GM12878 (cell line): ENCODE data around the gene FOXP1. TPM values are rescaled to one million over a fixed set of nuclear protein-coding genes. Genes with fewer than 3 reads are reported as not detected.

Source experiments
- ATAC-seq: fragments of 200-7000 bp; cut with Tn5 transposase; 3 replicates; pipeline ENCODE4 v1.9.1; 2020; ENCODE audit warnings: mild to moderate bottlenecking, moderate library complexity
- BruUV-seq: library from RNA; stranded (reverse); fragments of 400-500 nt; replicated peaks from 2 replicates; lab custom pipeline; 2021; lab: Mats Ljungman, UMichigan
- CTCF ChIA-PET: fragments of 300-600 bp; sonication (Branson Sonifier 250); formaldehyde crosslinking; extraction: SDS; loops from one replicate; lab custom pipeline; 2021; ENCODE audit warnings: inconsistent platforms; lab: Yijun Ruan, JAX
- POLR2A ChIA-PET: fragments of 350-600 bp; formaldehyde crosslinking; extraction: SDS; loops from one replicate; lab custom pipeline; 2021; ENCODE audit warnings: inconsistent platforms; lab: Charles Lee
- RAD21 ChIA-PET: fragments of 300-600 bp; sonication (Branson Sonifier 250); formaldehyde crosslinking; loops from one replicate; lab custom pipeline; 2023; ENCODE audit warnings: antibody characterized with exemption; ENCODE audit not compliant: unreplicated experiment; lab: Charles Lee
- SMC1A ChIA-PET: fragments of 300-600 bp; sonication (Branson Sonifier 250); formaldehyde crosslinking; loops from one replicate; lab custom pipeline; 2023; ENCODE audit not compliant: unreplicated experiment, uncharacterized antibody; lab: Charles Lee
- DNase-seq: peaks from one replicate; pipeline ENCODE4 v3.0.0-alpha.2; 2011; ENCODE audit warnings: low read depth, low spot score
- FAIRE-seq: peaks from 3 replicates; lab custom pipeline; 2011; peaks lifted over from hg19 to GRCh38; lab: Jason Lieb, UNC
- H2AFZ ChIP-seq: 2 replicates; pipeline ENCODE4 v1.6.0; 2011; ENCODE audit warnings: low read depth, low read length, control low read depth; ENCODE audit not compliant: control insufficient read depth
- H3K27ac ChIP-seq: 2 replicates; pipeline ENCODE4 v1.5.1; 2011; ENCODE audit warnings: control low read depth; ENCODE audit not compliant: control insufficient read depth, insufficient read depth
- H3K27me3 ChIP-seq, 2 experiments: replicated peaks in 1 of 2; 2 replicates each; pipeline versions ENCODE4 v1.6.0 to v1.6.1; 2011; ENCODE audit warnings: low read length in 1 of 2; ENCODE audit not compliant: control insufficient read depth in 2 of 2, insufficient read depth in 2 of 2
- H3K36me3 ChIP-seq, 2 experiments: 2 replicates each; pipeline ENCODE4 v1.5.1; 2011; ENCODE audit warnings: low read length in 1 of 2; ENCODE audit not compliant: control insufficient read depth in 2 of 2, insufficient read depth in 2 of 2
- H3K4me1 ChIP-seq: 2 replicates; pipeline ENCODE4 v1.6.1; 2011; ENCODE audit warnings: mild to moderate bottlenecking, low read length, moderate library complexity, mixed read lengths; ENCODE audit not compliant: control insufficient read depth, insufficient read depth
- H3K4me2 ChIP-seq: 2 replicates; pipeline ENCODE4 v1.6.0; 2011; ENCODE audit warnings: control low read depth; ENCODE audit not compliant: control insufficient read depth, insufficient read depth
- H3K4me3 ChIP-seq: fragments of 200-600 bp; sonication (generic); 2 replicates; pipeline ENCODE4 v1.5.1; 2016
- H3K79me2 ChIP-seq: 2 replicates; pipeline ENCODE4 v1.6.0; 2011; ENCODE audit warnings: low read length; ENCODE audit not compliant: control insufficient read depth, insufficient read depth
- H3K9ac ChIP-seq: 2 replicates; pipeline ENCODE4 v1.8.0; 2011; ENCODE audit warnings: low read length, control low read depth, mixed read lengths; ENCODE audit not compliant: control insufficient read depth, insufficient read depth
- H3K9me3 ChIP-seq: replicated peaks from 3 replicates; pipeline ENCODE4 v1.5.1; 2011; ENCODE audit warnings: mild to moderate bottlenecking, low read length; ENCODE audit not compliant: control insufficient read depth, insufficient read depth
- H4K20me1 ChIP-seq: 2 replicates; pipeline ENCODE4 v1.6.0; 2011; ENCODE audit not compliant: control insufficient read depth, insufficient read depth
- BACH1 ChIP-seq: fragments of 450-650 bp; IDR thresholded peaks from 2 replicates; pipeline ENCODE4 v1.6.1; 2017; ENCODE audit warnings: mild to moderate bottlenecking, borderline replicate concordance
- CBX3 ChIP-seq: fragments of 200-600 bp; sonication (generic); IDR thresholded peaks from 2 replicates; pipeline ENCODE4 v1.6.1; 2016; ENCODE audit warnings: low read depth, borderline replicate concordance
- KAT2A ChIP-seq: conservative IDR thresholded peaks from 2 replicates; pipeline ENCODE4 v1.6.1; 2011; ENCODE audit warnings: low read depth, low read length; ENCODE audit not compliant: control insufficient read depth
- KLF5 ChIP-seq: fragments of 450-650 bp; IDR thresholded peaks from 2 replicates; pipeline ENCODE4 v1.6.1; 2014; ENCODE audit warnings: mild to moderate bottlenecking; ENCODE audit not compliant: partially characterized antibody
- NFYA ChIP-seq: IDR thresholded peaks from 2 replicates; pipeline ENCODE4 v1.6.1; 2011; ENCODE audit warnings: low read depth, mild to moderate bottlenecking, low read length, improper control_type of control experiment, borderline replicate concordance
- RFX5 ChIP-seq: IDR thresholded peaks from 2 replicates; pipeline ENCODE4 v1.6.1; 2011; ENCODE audit warnings: low read depth, low read length, improper control_type of control experiment
- STAT1 ChIP-seq: fragments of 450-650 bp; conservative IDR thresholded peaks from 2 replicates; pipeline ENCODE4 v1.6.1; 2014; ENCODE audit warnings: antibody characterized with exemption, mild to moderate bottlenecking
- TCF3 ChIP-seq: IDR thresholded peaks from 2 replicates; pipeline ENCODE4 v1.6.1; 2012; ENCODE audit warnings: low read depth, mild to moderate bottlenecking, low read length, borderline replicate concordance; ENCODE audit not compliant: insufficient read depth
- ZNF207 ChIP-seq: fragments of 450-650 bp; IDR thresholded peaks from 2 replicates; pipeline ENCODE4 v1.6.1; 2014; ENCODE audit warnings: antibody characterized with exemption, mild to moderate bottlenecking, borderline replicate concordance
- ZNF622 ChIP-seq: fragments of 450-650 bp; IDR thresholded peaks from 2 replicates; pipeline ENCODE4 v1.6.1; 2017; ENCODE audit warnings: mild to moderate bottlenecking, inconsistent platforms
- WGBS: methylation state at CpG from one replicate; pipeline ENCODE4 v1.1.6; 2016; ENCODE audit warnings: low lambda C conversion rate; ENCODE audit not compliant: insufficient replicate concordance, insufficient coverage; ENCODE audit errors: missing lambda C conversion rate; 5-methylcytosine and 5-hydroxymethylcytosine counted together
- in situ Hi-C: fragments of 300-500 bp; cut with MboI; formaldehyde crosslinking; loops from 9 replicates; pipeline ENCODE4 v1.14.3; 2018; ENCODE audit warnings: mixed read lengths
- intact Hi-C: fragments of 100-400 bp; cut with micrococcal nuclease; formaldehyde crosslinking; loops from one replicate; pipeline ENCODE4 v1.14.2; 2022; ENCODE audit not compliant: unreplicated experiment
- polyA plus RNA-seq, 11 experiments: library from polyadenylated mRNA; depleted of rRNA in 4 of 11; unstranded in 6 of 11; stranded (reverse) in 5 of 11; fragments of >200 nt; fragmentation: Nextera tagmentation in 4 of 11; fragmentation: Illumina TruSeq in 1 of 11; extraction: Ambion mirVana in 4 of 11; extraction: Trizol in 1 of 11; gene quantifications; 1 replicate in 1 of 11; 2 replicates in 10 of 11; pipeline versions ENCODE4 v1.2.1 to v1.2.3, GENCODE V29; 2011 to 2016; ENCODE audit warnings: inconsistent platforms in 2 of 11, missing spikeins in 2 of 11, low read depth in 1 of 11
- total RNA-seq, 4 experiments: library from RNA; depleted of rRNA in 3 of 4; stranded (reverse); fragments of >200 nt in 3 of 4; fragmentation: Illumina TruSeq in 1 of 4; extraction: Trizol in 1 of 4; gene quantifications; 2 replicates each; pipeline versions ENCODE4 v1.2.1 to v1.2.3, GENCODE V29; 2013 to 2021

FOXP1 gene
- total and polyA plus RNA-seq, 10 of the 15 experiments (the other 5 are each of a cell fraction or from before 2014, with no cell fraction given), result 0.05 to 1.6 (median 0.20) TPM; not detected in 1

DNA sequence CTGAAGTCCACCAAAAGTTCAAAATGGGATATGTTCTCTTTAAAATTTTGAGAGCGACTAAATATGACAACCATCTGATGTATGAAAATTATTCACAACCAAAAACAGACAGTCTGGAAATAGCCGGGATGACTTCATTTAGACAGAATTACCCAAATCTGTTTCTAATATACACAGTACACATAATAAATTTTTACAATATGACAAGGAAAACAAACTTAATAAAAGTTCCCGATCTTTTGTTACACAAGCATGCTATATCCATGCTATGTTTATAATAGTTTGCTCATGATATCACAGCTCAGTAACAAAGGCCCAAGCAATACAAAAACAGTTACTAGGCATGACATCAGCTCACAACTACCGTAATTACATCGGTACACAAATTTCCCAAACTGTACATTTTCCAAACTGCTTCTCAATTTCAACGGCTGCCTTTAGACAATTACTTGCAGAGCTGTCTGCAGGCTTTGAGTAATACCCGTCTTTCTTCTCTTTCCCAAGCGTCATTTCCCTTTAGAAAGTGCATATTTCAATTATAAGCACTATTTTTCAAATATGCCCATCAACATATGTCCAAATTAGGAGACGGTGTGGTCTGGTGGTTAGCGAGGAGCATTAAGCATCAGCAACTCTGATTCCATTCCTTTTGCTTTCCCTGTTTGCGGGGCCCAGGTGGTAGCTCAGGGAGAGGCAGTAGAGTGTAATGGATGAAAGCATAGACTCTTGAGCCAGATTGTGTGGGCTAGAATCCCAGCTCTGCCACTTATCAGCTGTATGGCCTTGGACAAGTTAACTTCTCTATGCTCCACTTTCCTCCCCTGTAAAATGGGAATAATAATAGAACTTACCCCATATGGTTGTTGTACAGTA lies 481.2 kb downstream of the FOXP1 start:
- H3K9ac ChIP-seq, result no peak overlapping the region
- CTCF ChIA-PET, result interaction anchor here (0.7 kb wide), 1 partner anchor 934 kb away, joined by 3 read pairs; no protein-coding TSS in a partner anchor
- 58% methylated on average over 11 of the region's 11 CpGs for WGBS
- BruUV-seq, result no TSS peak
- H3K9me3 ChIP-seq, result no peaks in the 10 kb centered on the region
- H2AFZ ChIP-seq, result no peak overlapping the region
- H3K79me2 ChIP-seq, result no peaks in the 10 kb centered on the region
- ATAC-seq, result no peak
- POLR2A ChIA-PET, result no interaction called here
- H3K27ac ChIP-seq, result no peak overlapping the region
- intact Hi-C loops (no loop called here), in situ Hi-C loops (no loop called here)
- FAIRE-seq, result no peak
- RAD21 ChIA-PET, result no interaction called here
- H3K4me1 ChIP-seq, result no peaks in the 10 kb centered on the region
- no peak for TF ChIP-seq KAT2A
- SMC1A ChIA-PET, result no interaction called here
- no peak overlapping the region for H3K4me3 ChIP-seq
- DNase-seq, result no peak
- peaks cover 0 to 7% of the 10 kb centered on the region in 2 experiments; a peak in 1 of 4 replicates for H3K27me3 ChIP-seq
- no peak overlapping the region for H3K4me2 ChIP-seq
- no peaks in the 10 kb centered on the region for H4K20me1 ChIP-seq
- H3K36me3 ChIP-seq, result no peaks in the 10 kb centered on the region

- WGBS, result 67% methylated on average over 5 of the region's 5 CpGs
- FAIRE-seq (no peak), ATAC-seq (no peak), DNase-seq (no peak)
- ChIA-PET CTCF (interaction anchor here (0.7 kb wide), 1 partner anchor 934 kb away, joined by 3 read pairs; no protein-coding TSS in a partner anchor), POLR2A (no interaction called here), SMC1A (no interaction called here), RAD21 (no interaction called here)
- Histone ChIP-seq H2AFZ (no peak overlapping the region), H3K4me1 (no peaks in the 10 kb centered on the region), H3K27ac (no peak overlapping the region), H3K9me3 (no peaks in the 10 kb centered on the region), H3K36me3 (no peaks in the 10 kb centered on the region), H3K27me3 (peaks cover 0 to 7% of the 10 kb centered on the region in 2 experiments; a peak in 1 of 4 replicates), H3K79me2 (no peaks in the 10 kb centered on the region), H3K4me3 (no peak overlapping the region), H3K4me2 (no peak overlapping the region), H4K20me1 (no peaks in the 10 kb centered on the region), H3K9ac (no peak overlapping the region)
- in situ Hi-C loops (no loop called here), intact Hi-C loops (no loop called here)
- TF ChIP-seq NFYA (no peak), CBX3 (no peak), ZNF207 (no peak), TCF3 (no peak), STAT1 (no peak), KLF5 (no peak), BACH1 (no peak), ZNF622 (no peak), RFX5 (no peak)
- no TSS peak for BruUV-seq
Observed at GRCh38 chr3:71101626-71102025, 481.9 kb downstream of the FOXP1 start.
